ENCODE results near the gene TEX36.

The TEX36 gene

DNA sequence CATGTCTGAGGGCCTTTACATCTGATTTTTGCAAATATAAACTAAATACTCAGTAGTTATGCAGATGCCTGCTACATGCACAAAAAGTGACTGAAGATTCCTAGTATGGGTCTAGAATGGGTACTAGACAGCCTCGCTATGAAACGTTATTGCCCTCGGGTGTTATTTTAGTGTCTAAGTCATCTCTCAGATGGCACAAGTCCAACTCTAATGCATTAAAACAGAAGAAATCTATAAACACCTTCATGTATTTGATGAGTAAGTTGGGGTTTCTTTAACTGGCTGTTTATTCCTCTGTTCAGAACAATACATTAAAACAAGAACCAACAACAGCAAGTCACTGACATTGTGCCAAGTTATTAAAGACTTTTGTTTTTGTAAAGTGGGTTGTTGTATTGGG, 41.6 kb downstream of the TEX36 start:
- peaks cover 0 to 5% (median 2%) of the 10 kb centered on the region in 5 experiments for H3K27me3 ChIP-seq (replicated peaks in 2 of 5; ENCODE audit: control insufficient read depth in 4 of 5, insufficient read depth in 5 of 5, low read length in 4 of 5)
- peaks cover 0 to 2% (median 0%) of the 10 kb centered on the region in 5 experiments for H3K9me3 ChIP-seq (ENCODE audit: control extremely low read depth in 1 of 5, control insufficient read depth in 4 of 5, insufficient read depth in 2 of 5, low read depth in 1 of 5, low read length in 4 of 5)
- no peak overlapping the region for H3K27ac ChIP-seq (ENCODE audit: insufficient read depth in 1 of 2, low read depth in 1 of 2, low read length in 2 of 2, poor library complexity in 1 of 2, severe bottlenecking in 2 of 2)
- DNase-seq: no peak
- no CpG with 5 or more reads among the region's 3 CpGs for WGBS (ENCODE audit: insufficient coverage)
- POLR2A ChIA-PET: no interaction called here
- no peaks in the 10 kb centered on the region for H3K36me3 ChIP-seq (ENCODE audit: control insufficient read depth in 4 of 4, insufficient read depth in 4 of 4, low read length in 3 of 4)
- CTCF ChIA-PET: no interaction called here
- H3K4me3 ChIP-seq (ENCODE audit: control insufficient read depth in 1 of 7, extremely low read depth in 1 of 7, insufficient read depth in 4 of 7, low read depth in 2 of 7, low read length in 6 of 7): no peak overlapping the region
- no peaks in the 10 kb centered on the region for H3K4me1 ChIP-seq (ENCODE audit: control extremely low read depth in 1 of 4, control insufficient read depth in 4 of 4, insufficient read depth in 4 of 4, low read length in 3 of 4)

DNA sequence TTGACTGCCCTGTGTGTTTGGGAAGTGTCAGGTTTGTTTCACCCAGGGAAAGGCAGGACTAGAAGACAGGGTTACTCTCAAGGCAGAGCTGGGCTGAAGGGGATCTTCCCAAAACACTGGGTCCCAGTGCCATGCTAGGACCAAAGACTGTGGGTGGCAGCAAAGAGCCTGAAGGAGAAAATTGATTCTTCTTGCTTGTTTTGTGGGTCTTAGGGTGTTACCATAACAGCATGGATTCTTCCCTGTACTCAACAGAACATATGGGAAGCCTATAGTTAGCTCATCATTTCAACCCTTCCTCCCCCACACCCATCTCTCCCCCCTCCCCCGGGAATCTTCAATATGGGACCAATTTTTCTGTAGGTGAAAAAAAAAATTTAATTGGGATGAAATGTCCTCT, 42.3 kb downstream of the TEX36 start:
- Histone ChIP-seq H3K27me3 (replicated peaks in 2 of 5; ENCODE audit: control insufficient read depth in 4 of 5, insufficient read depth in 5 of 5, low read length in 4 of 5) (peaks cover 0 to 7% (median 2%) of the 10 kb centered on the region in 5 experiments), H3K4me3 (ENCODE audit: control insufficient read depth in 1 of 7, extremely low read depth in 1 of 7, insufficient read depth in 4 of 7, low read depth in 2 of 7, low read length in 6 of 7) (no peak overlapping the region), H3K4me1 (ENCODE audit: control extremely low read depth in 1 of 4, control insufficient read depth in 4 of 4, insufficient read depth in 4 of 4, low read length in 3 of 4) (no peaks in the 10 kb centered on the region), H3K36me3 (ENCODE audit: control insufficient read depth in 4 of 4, insufficient read depth in 4 of 4, low read length in 3 of 4) (no peaks in the 10 kb centered on the region), H3K27ac (ENCODE audit: insufficient read depth in 1 of 2, low read depth in 1 of 2, low read length in 2 of 2, poor library complexity in 1 of 2, severe bottlenecking in 2 of 2) (no peak overlapping the region), H3K9me3 (ENCODE audit: control extremely low read depth in 1 of 5, control insufficient read depth in 4 of 5, insufficient read depth in 2 of 5, low read depth in 1 of 5, low read length in 4 of 5) (peaks cover 0 to 1% (median 0%) of the 10 kb centered on the region in 5 experiments)
- WGBS (ENCODE audit: insufficient coverage): no CpG with 5 or more reads among the region's 1 CpG
- CTCF ChIA-PET: no interaction called here
- DNase-seq: no peak
- POLR2A ChIA-PET: no interaction called here

DNA sequence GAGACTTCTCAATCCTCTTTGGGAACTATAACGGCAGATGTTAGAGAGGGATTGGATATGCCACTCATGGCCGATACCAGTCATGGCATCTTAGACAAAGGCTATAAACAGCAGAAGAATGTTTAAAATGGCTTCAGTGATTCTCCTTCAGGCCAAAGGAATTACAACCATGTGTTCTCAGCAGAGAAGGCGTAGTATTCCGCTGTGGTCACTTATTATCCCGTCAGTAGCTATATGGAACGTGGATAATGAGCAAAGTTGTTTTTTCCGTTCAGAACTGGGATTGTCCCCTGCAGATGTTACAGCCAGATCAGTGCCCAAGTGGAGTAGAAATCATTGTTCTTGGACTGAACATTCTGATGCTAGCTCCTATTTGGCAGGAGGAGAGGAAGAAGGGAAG, 43.1 kb downstream of the TEX36 start:
- no peaks in the 10 kb centered on the region for H3K36me3 ChIP-seq (ENCODE audit: control insufficient read depth in 4 of 4, insufficient read depth in 4 of 4, low read length in 3 of 4)
- no peak overlapping the region for H3K27ac ChIP-seq (ENCODE audit: insufficient read depth in 1 of 2, low read depth in 1 of 2, low read length in 2 of 2, poor library complexity in 1 of 2, severe bottlenecking in 2 of 2)
- peaks cover 2 to 13% (median 5%) of the 10 kb centered on the region in 5 experiments for H3K27me3 ChIP-seq (replicated peaks in 2 of 5; ENCODE audit: control insufficient read depth in 4 of 5, insufficient read depth in 5 of 5, low read length in 4 of 5)
- WGBS (ENCODE audit: insufficient coverage): 95% methylated on average over 7 of the region's 7 CpGs
- no peaks in the 10 kb centered on the region for H3K4me1 ChIP-seq (ENCODE audit: control extremely low read depth in 1 of 4, control insufficient read depth in 4 of 4, insufficient read depth in 4 of 4, low read length in 3 of 4)
- peaks cover 0 to 1% (median 0%) of the 10 kb centered on the region in 5 experiments for H3K9me3 ChIP-seq (ENCODE audit: control extremely low read depth in 1 of 5, control insufficient read depth in 4 of 5, insufficient read depth in 2 of 5, low read depth in 1 of 5, low read length in 4 of 5)
- H3K4me3 ChIP-seq (ENCODE audit: control insufficient read depth in 1 of 7, extremely low read depth in 1 of 7, insufficient read depth in 4 of 7, low read depth in 2 of 7, low read length in 6 of 7): no peak overlapping the region
- no peak for DNase-seq
- CTCF ChIA-PET: no interaction called here
- POLR2A ChIA-PET: no interaction called here

DNA sequence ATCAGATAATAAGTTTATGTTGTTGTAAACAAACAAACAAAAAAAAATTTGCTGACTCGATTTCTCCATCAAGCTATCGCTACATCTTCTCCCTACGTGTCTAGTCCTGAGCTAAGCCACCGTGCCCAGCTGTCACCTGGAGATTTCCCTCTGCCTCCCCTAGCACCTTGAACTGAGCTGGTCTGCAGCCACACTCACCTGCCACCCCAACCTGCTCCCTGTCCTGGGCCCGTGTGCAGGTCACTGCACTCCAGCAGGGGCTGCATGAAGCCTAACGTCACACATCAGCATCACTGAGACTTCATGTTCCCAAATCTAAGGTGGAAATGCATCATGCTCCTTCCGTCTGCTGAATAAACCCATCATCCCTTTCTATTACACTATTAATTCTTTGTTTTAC, 44.4 kb downstream of the TEX36 start:
- no peak for DNase-seq
- CTCF ChIA-PET: no interaction called here
- WGBS (ENCODE audit: insufficient coverage): 79% methylated on average over 5 of the region's 7 CpGs

DNA sequence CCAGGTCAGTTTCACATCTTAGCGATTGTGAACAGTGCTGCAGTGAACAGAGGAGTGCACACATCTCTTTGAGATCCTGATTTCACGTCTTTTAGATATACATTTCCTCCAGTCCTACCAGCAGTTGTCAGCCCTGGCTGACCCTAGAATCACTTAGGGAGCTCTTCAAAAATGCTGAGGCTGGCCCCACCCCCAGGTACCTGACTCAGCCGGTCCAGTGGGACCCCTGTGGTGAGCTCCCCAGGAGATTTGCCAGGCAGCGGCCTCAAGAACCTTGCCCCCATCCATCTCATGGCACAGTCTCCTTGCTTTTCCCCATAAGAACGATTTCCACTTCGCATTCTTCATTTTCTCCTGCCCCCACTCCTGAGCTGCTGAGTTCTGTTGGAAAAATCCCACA, 45.5 kb downstream of the TEX36 start:
- Histone ChIP-seq H3K9me3 (ENCODE audit: control extremely low read depth in 1 of 5, control insufficient read depth in 4 of 5, insufficient read depth in 2 of 5, low read depth in 1 of 5, low read length in 4 of 5) (no peaks in the 10 kb centered on the region), H3K4me3 (ENCODE audit: control insufficient read depth in 1 of 7, extremely low read depth in 1 of 7, insufficient read depth in 4 of 7, low read depth in 2 of 7, low read length in 6 of 7) (no peak overlapping the region), H3K4me1 (ENCODE audit: control extremely low read depth in 1 of 4, control insufficient read depth in 4 of 4, insufficient read depth in 4 of 4, low read length in 3 of 4) (no peaks in the 10 kb centered on the region), H3K27me3 (replicated peaks in 2 of 5; ENCODE audit: control insufficient read depth in 4 of 5, insufficient read depth in 5 of 5, low read length in 4 of 5) (peaks cover 2 to 20% (median 7%) of the 10 kb centered on the region in 5 experiments), H3K36me3 (ENCODE audit: control insufficient read depth in 4 of 4, insufficient read depth in 4 of 4, low read length in 3 of 4) (no peaks in the 10 kb centered on the region), H3K27ac (ENCODE audit: insufficient read depth in 1 of 2, low read depth in 1 of 2, low read length in 2 of 2, poor library complexity in 1 of 2, severe bottlenecking in 2 of 2) (no peak overlapping the region)
- ChIA-PET POLR2A (no interaction called here), CTCF (no interaction called here)
- no peak for DNase-seq
- WGBS (ENCODE audit: insufficient coverage): 88% methylated on average over 6 of the region's 6 CpGs

More for the DNA sequence above, 44.4 kb downstream of the TEX36 start:
- no peaks in the 10 kb centered on the region for H3K36me3 ChIP-seq (ENCODE audit: control insufficient read depth in 4 of 4, insufficient read depth in 4 of 4, low read length in 3 of 4)
- peaks cover 0 to 1% (median 0%) of the 10 kb centered on the region in 5 experiments for H3K9me3 ChIP-seq (ENCODE audit: control extremely low read depth in 1 of 5, control insufficient read depth in 4 of 5, insufficient read depth in 2 of 5, low read depth in 1 of 5, low read length in 4 of 5)
- POLR2A ChIA-PET: no interaction called here
- no peak overlapping the region for H3K27ac ChIP-seq (ENCODE audit: insufficient read depth in 1 of 2, low read depth in 1 of 2, low read length in 2 of 2, poor library complexity in 1 of 2, severe bottlenecking in 2 of 2)
- no peak overlapping the region for H3K4me3 ChIP-seq (ENCODE audit: control insufficient read depth in 1 of 7, extremely low read depth in 1 of 7, insufficient read depth in 4 of 7, low read depth in 2 of 7, low read length in 6 of 7)
- peaks cover 2 to 18% (median 7%) of the 10 kb centered on the region in 5 experiments for H3K27me3 ChIP-seq (replicated peaks in 2 of 5; ENCODE audit: control insufficient read depth in 4 of 5, insufficient read depth in 5 of 5, low read length in 4 of 5)
- no peaks in the 10 kb centered on the region for H3K4me1 ChIP-seq (ENCODE audit: control extremely low read depth in 1 of 4, control insufficient read depth in 4 of 4, insufficient read depth in 4 of 4, low read length in 3 of 4)

DNA sequence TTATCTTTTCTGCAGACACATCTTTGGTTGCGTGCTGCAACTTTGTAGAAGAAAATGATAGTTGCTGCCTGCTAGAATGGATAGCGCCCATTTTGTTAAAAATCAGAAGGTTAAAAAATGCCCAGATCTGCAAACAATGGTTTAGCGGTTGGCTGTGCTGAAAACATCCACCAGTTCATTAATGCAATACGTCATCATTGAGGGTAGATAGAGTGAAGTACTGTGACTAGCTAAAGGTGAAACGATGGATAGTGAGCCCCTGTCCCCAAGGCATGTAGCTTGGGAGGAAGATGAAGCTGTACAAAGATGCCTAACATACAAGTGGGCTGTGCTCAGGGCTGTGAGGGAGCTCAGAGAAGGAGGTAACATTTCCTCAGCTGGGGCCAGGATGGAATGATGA, 48.4 kb downstream of the TEX36 start:
- CTCF ChIA-PET: no interaction called here
- POLR2A ChIA-PET: no interaction called here
- Histone ChIP-seq H3K36me3 (ENCODE audit: control insufficient read depth in 4 of 4, insufficient read depth in 4 of 4, low read length in 3 of 4) (no peaks in the 10 kb centered on the region), H3K27ac (ENCODE audit: insufficient read depth in 1 of 2, low read depth in 1 of 2, low read length in 2 of 2, poor library complexity in 1 of 2, severe bottlenecking in 2 of 2) (no peak overlapping the region), H3K9me3 (ENCODE audit: control extremely low read depth in 1 of 5, control insufficient read depth in 4 of 5, insufficient read depth in 2 of 5, low read depth in 1 of 5, low read length in 4 of 5) (no peaks in the 10 kb centered on the region), H3K4me3 (ENCODE audit: control insufficient read depth in 1 of 7, extremely low read depth in 1 of 7, insufficient read depth in 4 of 7, low read depth in 2 of 7, low read length in 6 of 7) (no peak overlapping the region), H3K4me1 (ENCODE audit: control extremely low read depth in 1 of 4, control insufficient read depth in 4 of 4, insufficient read depth in 4 of 4, low read length in 3 of 4) (no peaks in the 10 kb centered on the region), H3K27me3 (replicated peaks in 2 of 5; ENCODE audit: control insufficient read depth in 4 of 5, insufficient read depth in 5 of 5, low read length in 4 of 5) (peaks cover 0 to 23% (median 7%) of the 10 kb centered on the region in 5 experiments)
- no peak for DNase-seq
- WGBS (ENCODE audit: insufficient coverage): 100% methylated on average over 3 of the region's 5 CpGs

DNA sequence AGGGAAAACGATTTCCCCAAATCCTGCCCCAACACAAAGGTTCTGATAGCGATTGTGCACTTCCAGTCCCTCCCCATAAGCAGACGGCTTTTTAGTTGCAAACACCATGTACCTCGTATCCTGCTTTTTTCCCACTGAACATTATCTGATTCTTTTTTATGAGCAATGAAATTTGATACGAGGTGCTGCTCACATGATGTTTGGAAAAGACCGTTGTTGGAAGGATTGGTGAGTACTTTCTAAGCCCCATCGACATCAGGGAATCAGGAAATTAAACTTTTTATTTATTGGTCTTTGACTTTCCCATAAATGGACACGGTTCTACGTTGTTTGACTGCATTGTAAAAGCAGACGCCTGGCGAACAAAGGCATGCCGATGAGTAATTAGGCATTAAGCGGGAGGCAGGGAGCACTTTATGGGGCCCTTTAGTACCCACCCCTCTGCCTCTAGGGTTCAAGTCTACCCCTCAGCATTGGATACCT, 49.4 kb downstream of the TEX36 start:
- ChIA-PET CTCF (no interaction called here), POLR2A (interaction anchor here (0.6 kb wide), 2 partner anchors 652 to 663 kb away, joined by 3 read pairs; no protein-coding TSS in a partner anchor)
- no peak for DNase-seq

More for the DNA sequence above, 49.4 kb downstream of the TEX36 start:
- WGBS (ENCODE audit: insufficient coverage): 89% methylated on average over 9 of the region's 13 CpGs
- Histone ChIP-seq H3K9me3 (ENCODE audit: control extremely low read depth in 1 of 5, control insufficient read depth in 4 of 5, insufficient read depth in 2 of 5, low read depth in 1 of 5, low read length in 4 of 5) (no peaks in the 10 kb centered on the region), H3K4me1 (ENCODE audit: control extremely low read depth in 1 of 4, control insufficient read depth in 4 of 4, insufficient read depth in 4 of 4, low read length in 3 of 4) (no peaks in the 10 kb centered on the region), H3K27ac (ENCODE audit: insufficient read depth in 1 of 2, low read depth in 1 of 2, low read length in 2 of 2, poor library complexity in 1 of 2, severe bottlenecking in 2 of 2) (no peak overlapping the region), H3K36me3 (ENCODE audit: control insufficient read depth in 4 of 4, insufficient read depth in 4 of 4, low read length in 3 of 4) (no peaks in the 10 kb centered on the region), H3K4me3 (ENCODE audit: control insufficient read depth in 1 of 7, extremely low read depth in 1 of 7, insufficient read depth in 4 of 7, low read depth in 2 of 7, low read length in 6 of 7) (no peak overlapping the region), H3K27me3 (replicated peaks in 2 of 5; ENCODE audit: control insufficient read depth in 4 of 5, insufficient read depth in 5 of 5, low read length in 4 of 5) (peaks cover 0 to 23% (median 7%) of the 10 kb centered on the region in 5 experiments)

Measured in common myeloid progenitor, CD34-positive (primary cell).